ENCODE results near the gene SLC22A3. TPM values are rescaled to one million over a fixed set of nuclear protein-coding genes. Genes with fewer than 3 reads are reported as not detected.
A peak's percentile ranks its signal among the peaks of the same experiment; 100 is the strongest.

SLC22A3 gene
- total RNA-seq, 1 donor from 2014 or later: 0.57 TPM

DNA sequence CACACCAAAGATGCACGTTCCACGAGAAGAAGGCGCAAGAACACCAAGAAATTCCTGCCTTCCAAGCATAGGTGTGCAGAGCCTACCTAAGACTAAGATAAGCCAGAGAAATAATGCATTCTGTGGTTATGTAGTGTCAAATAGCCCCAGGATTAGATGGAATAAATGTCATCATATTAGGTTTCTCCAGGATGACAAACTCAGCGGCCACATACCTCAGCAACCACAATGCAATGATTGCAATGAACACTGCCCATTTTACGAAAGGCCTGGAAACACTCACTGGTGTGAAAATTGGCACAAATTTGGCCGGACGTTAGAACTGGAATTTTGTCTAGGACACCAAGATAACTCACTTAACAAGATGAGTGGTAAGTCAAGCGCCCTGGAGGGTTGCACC is 129.7 kb downstream of the SLC22A3 start:
- Mint-ChIP-seq H3K27me3 (ENCODE audit: low read depth, unreplicated experiment) (peaks cover 2% of the 10 kb centered on the region), H3K4me3 (ENCODE audit: unreplicated experiment) (no peak overlapping the region), H3K27ac (ENCODE audit: unreplicated experiment) (no peak overlapping the region), H3K9me3 (ENCODE audit: unreplicated experiment) (peaks cover 10% of the 10 kb centered on the region), H3K4me1 (ENCODE audit: low read depth, unreplicated experiment) (no peaks in the 10 kb centered on the region), H3K36me3 (ENCODE audit: low read depth, unreplicated experiment) (peaks cover 12% of the 10 kb centered on the region)
- no peaks in the 10 kb centered on the region for H3K4me1 ChIP-seq (ENCODE audit: insufficient read depth, low read length)
- no peak for FAIRE-seq
- TF ChIP-seq EZH2 (IDR thresholded peaks at IDR 0.05; ENCODE audit: insufficient read depth, low read length) (no peak), CTCF (IDR thresholded peaks at IDR 0.05; ENCODE audit: insufficient read depth, low read depth, low read length) (no peak)
- peak; percentile 28 for DNase-seq (ENCODE audit: low read depth)
- H3K27ac ChIP-seq (ENCODE audit: low read depth, low read length): no peak overlapping the region
- H3K4me3 ChIP-seq (ENCODE audit: insufficient read depth, low read depth, low read length): no peak overlapping the region
- H3K27me3 ChIP-seq (ENCODE audit: insufficient read depth, low read length): no peaks in the 10 kb centered on the region
- H4K20me1 ChIP-seq (ENCODE audit: insufficient read depth, low read length): no peaks in the 10 kb centered on the region
- no peak overlapping the region for H2AFZ ChIP-seq (ENCODE audit: low read depth, low read length)
- no peaks in the 10 kb centered on the region for H3K36me3 ChIP-seq (ENCODE audit: insufficient read depth, low read length)
- no peaks in the 10 kb centered on the region for H3K79me2 ChIP-seq (ENCODE audit: insufficient read depth, low read length)
- no peaks in the 10 kb centered on the region for H3K9me3 ChIP-seq (ENCODE audit: insufficient read depth, low read depth, low read length)
- H3K4me2 ChIP-seq (ENCODE audit: low read length): no peak overlapping the region
- no peak overlapping the region for H3K9ac ChIP-seq (ENCODE audit: low read length)

GRCh38 chr6:160487116-160487515 is 138.9 kb downstream of the SLC22A3 start:
- TF ChIP-seq EZH2 (IDR thresholded peaks at IDR 0.05; ENCODE audit: insufficient read depth, low read length) (no peak), CTCF (IDR thresholded peaks at IDR 0.05; ENCODE audit: insufficient read depth, low read depth, low read length) (no peak)
- Histone ChIP-seq H2AFZ (ENCODE audit: low read depth, low read length) (no peak overlapping the region), H3K4me3 (ENCODE audit: insufficient read depth, low read depth, low read length) (no peak overlapping the region), H3K9me3 (ENCODE audit: insufficient read depth, low read depth, low read length) (no peaks in the 10 kb centered on the region), H3K27ac (ENCODE audit: low read depth, low read length) (no peak overlapping the region), H3K27me3 (ENCODE audit: insufficient read depth, low read length) (no peaks in the 10 kb centered on the region), H3K79me2 (ENCODE audit: insufficient read depth, low read length) (no peaks in the 10 kb centered on the region), H3K9ac (ENCODE audit: low read length) (no peak overlapping the region), H3K4me1 (ENCODE audit: insufficient read depth, low read length) (no peaks in the 10 kb centered on the region), H3K4me2 (ENCODE audit: low read length) (no peak overlapping the region), H3K36me3 (ENCODE audit: insufficient read depth, low read length) (no peaks in the 10 kb centered on the region), H4K20me1 (ENCODE audit: insufficient read depth, low read length) (no peaks in the 10 kb centered on the region)
- Mint-ChIP-seq H3K27ac (ENCODE audit: unreplicated experiment) (no peak overlapping the region), H3K27me3 (ENCODE audit: low read depth, unreplicated experiment) (peaks cover 2% of the 10 kb centered on the region), H3K9me3 (ENCODE audit: unreplicated experiment) (no peaks in the 10 kb centered on the region), H3K36me3 (ENCODE audit: low read depth, unreplicated experiment) (peaks cover 5% of the 10 kb centered on the region), H3K4me3 (ENCODE audit: unreplicated experiment) (no peak overlapping the region), H3K4me1 (ENCODE audit: low read depth, unreplicated experiment) (no peaks in the 10 kb centered on the region)
- DNase-seq (ENCODE audit: low read depth) (no peak), FAIRE-seq (no peak)

DNA sequence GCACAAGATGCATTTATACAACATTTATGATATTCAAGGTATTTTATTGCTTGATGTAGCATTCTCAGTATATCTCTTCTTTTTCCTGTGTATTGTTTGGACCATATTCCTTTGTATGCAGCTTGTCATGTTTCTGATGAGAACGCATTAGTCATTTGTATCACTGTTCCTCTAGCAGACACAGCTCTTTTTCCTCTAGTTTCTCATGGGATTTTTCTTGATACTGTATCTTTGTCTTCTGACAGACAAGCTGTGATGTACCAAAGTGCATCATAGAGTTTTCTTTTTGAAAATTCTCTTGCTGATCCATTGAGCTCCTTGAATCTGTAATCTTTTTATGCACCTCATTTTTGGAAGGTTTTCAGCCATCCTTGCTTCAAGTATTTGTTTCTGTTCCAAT is 140.9 kb downstream of the SLC22A3 start:
- Histone ChIP-seq H2AFZ (ENCODE audit: low read depth, low read length) (no peak overlapping the region), H3K4me2 (ENCODE audit: low read length) (no peak overlapping the region), H3K4me3 (ENCODE audit: insufficient read depth, low read depth, low read length) (no peak overlapping the region), H3K27me3 (ENCODE audit: insufficient read depth, low read length) (no peaks in the 10 kb centered on the region), H3K27ac (ENCODE audit: low read depth, low read length) (no peak overlapping the region), H3K4me1 (ENCODE audit: insufficient read depth, low read length) (no peaks in the 10 kb centered on the region), H3K79me2 (ENCODE audit: insufficient read depth, low read length) (no peaks in the 10 kb centered on the region), H4K20me1 (ENCODE audit: insufficient read depth, low read length) (no peaks in the 10 kb centered on the region), H3K9me3 (ENCODE audit: insufficient read depth, low read depth, low read length) (no peaks in the 10 kb centered on the region), H3K36me3 (ENCODE audit: insufficient read depth, low read length) (no peaks in the 10 kb centered on the region), H3K9ac (ENCODE audit: low read length) (no peak overlapping the region)
- peaks cover 3% of the 10 kb centered on the region for H3K36me3 Mint-ChIP-seq (ENCODE audit: low read depth, unreplicated experiment)
- FAIRE-seq (no peak), DNase-seq (ENCODE audit: low read depth) (no peak)
- TF ChIP-seq EZH2 (IDR thresholded peaks at IDR 0.05; ENCODE audit: insufficient read depth, low read length): no peak
- no peak for TF ChIP-seq CTCF (IDR thresholded peaks at IDR 0.05; ENCODE audit: insufficient read depth, low read depth, low read length)
- H3K9me3 Mint-ChIP-seq (ENCODE audit: unreplicated experiment): no peaks in the 10 kb centered on the region
- peaks cover 2% of the 10 kb centered on the region for H3K27me3 Mint-ChIP-seq (ENCODE audit: low read depth, unreplicated experiment)
- no peak overlapping the region for H3K4me3 Mint-ChIP-seq (ENCODE audit: unreplicated experiment)
- no peak overlapping the region for H3K27ac Mint-ChIP-seq (ENCODE audit: unreplicated experiment)
- H3K4me1 Mint-ChIP-seq (ENCODE audit: low read depth, unreplicated experiment): no peaks in the 10 kb centered on the region
